WTC11 (cell line): Measurements from ENCODE around the gene AGXT.

Experiments used
- CREM ChIP-seq: sonication (generic); formaldehyde crosslinking; IDR thresholded peaks from 2 replicates; pipeline ENCODE4 v1.8.1; 2022; ENCODE audit warnings: mild to moderate bottlenecking, missing genetic modification reagents, moderate library complexity
- ETV6 ChIP-seq: sonication (generic); formaldehyde crosslinking; IDR thresholded peaks from 2 replicates; pipeline ENCODE4 v1.8.1; 2022; ENCODE audit warnings: mild to moderate bottlenecking, missing genetic modification reagents
- FOXK1 ChIP-seq: sonication (generic); formaldehyde crosslinking; IDR thresholded peaks from 2 replicates; pipeline ENCODE4 v1.8.0; 2022; ENCODE audit warnings: mild to moderate bottlenecking, moderate library complexity, missing genetic modification reagents
- JUN ChIP-seq: sonication (generic); formaldehyde crosslinking; IDR thresholded peaks from 2 replicates; pipeline ENCODE4 v1.8.0; 2023; ENCODE audit warnings: mild to moderate bottlenecking, missing genetic modification reagents
- NFYB ChIP-seq: sonication (generic); formaldehyde crosslinking; conservative IDR thresholded peaks from 2 replicates; pipeline ENCODE4 v1.8.0; 2022; ENCODE audit warnings: low read depth, missing genetic modification reagents
- NR3C1 ChIP-seq: sonication (generic); formaldehyde crosslinking; conservative IDR thresholded peaks from 2 replicates; pipeline ENCODE4 v1.8.1; 2023; ENCODE audit warnings: low read depth, mild to moderate bottlenecking, missing genetic modification reagents
- TP53 ChIP-seq: sonication (generic); formaldehyde crosslinking; IDR thresholded peaks from 2 replicates; pipeline ENCODE4 v1.8.1; 2023; ENCODE audit warnings: mild to moderate bottlenecking, missing genetic modification reagents
- ZNF121 ChIP-seq: sonication (generic); formaldehyde crosslinking; IDR thresholded peaks from 2 replicates; pipeline ENCODE4 v1.8.0; 2023; ENCODE audit warnings: missing genetic modification reagents
- TF ChIP-seq, protein P1 (sequence below): fragments of 200-600 bp; IDR thresholded peaks from 2 replicates; pipeline ENCODE4 v1.8.0; 2022; ENCODE audit warnings: antibody characterized with exemption
- TF ChIP-seq, protein P2 (sequence below): sonication (generic); formaldehyde crosslinking; IDR thresholded peaks from 2 replicates; pipeline ENCODE4 v1.8.1; 2023; ENCODE audit warnings: mild to moderate bottlenecking, missing genetic modification reagents
- TF ChIP-seq, protein P3 (sequence below): sonication (generic); formaldehyde crosslinking; IDR thresholded peaks from 2 replicates; pipeline ENCODE4 v1.8.0; 2022; ENCODE audit warnings: mild to moderate bottlenecking, missing genetic modification reagents

DNA sequence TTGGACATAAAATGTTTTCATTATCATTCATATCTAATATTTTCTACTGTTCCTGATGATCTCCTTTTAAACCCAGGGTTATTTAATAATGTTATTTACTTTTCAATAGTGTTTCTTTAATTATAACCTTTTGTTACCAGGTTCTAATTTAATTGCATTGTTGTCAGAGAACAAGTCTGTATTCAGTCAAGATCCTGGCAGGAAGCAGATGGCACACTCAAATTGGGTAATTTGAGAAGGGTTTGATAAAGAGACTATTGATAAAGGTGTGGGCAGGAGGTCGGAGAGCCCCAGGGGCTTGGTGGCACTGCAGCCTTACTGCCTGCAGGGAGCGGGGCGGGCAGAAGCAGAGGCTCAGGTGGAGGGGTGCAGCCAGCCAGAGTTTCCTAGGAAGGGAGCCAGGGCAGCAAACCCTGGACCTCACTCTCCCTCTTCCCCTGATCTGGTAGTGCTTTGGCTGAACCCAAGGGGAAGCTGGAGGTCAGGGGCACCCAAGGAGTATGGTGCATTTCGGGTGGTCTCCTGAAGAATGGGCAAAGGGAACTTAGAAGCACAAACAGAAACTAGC lies 46.3 kb upstream of the AGXT start:
- TF ChIP-seq, protein P1, sequence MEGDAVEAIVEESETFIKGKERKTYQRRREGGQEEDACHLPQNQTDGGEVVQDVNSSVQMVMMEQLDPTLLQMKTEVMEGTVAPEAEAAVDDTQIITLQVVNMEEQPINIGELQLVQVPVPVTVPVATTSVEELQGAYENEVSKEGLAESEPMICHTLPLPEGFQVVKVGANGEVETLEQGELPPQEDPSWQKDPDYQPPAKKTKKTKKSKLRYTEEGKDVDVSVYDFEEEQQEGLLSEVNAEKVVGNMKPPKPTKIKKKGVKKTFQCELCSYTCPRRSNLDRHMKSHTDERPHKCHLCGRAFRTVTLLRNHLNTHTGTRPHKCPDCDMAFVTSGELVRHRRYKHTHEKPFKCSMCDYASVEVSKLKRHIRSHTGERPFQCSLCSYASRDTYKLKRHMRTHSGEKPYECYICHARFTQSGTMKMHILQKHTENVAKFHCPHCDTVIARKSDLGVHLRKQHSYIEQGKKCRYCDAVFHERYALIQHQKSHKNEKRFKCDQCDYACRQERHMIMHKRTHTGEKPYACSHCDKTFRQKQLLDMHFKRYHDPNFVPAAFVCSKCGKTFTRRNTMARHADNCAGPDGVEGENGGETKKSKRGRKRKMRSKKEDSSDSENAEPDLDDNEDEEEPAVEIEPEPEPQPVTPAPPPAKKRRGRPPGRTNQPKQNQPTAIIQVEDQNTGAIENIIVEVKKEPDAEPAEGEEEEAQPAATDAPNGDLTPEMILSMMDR, result no peak
- TF ChIP-seq, protein P2, sequence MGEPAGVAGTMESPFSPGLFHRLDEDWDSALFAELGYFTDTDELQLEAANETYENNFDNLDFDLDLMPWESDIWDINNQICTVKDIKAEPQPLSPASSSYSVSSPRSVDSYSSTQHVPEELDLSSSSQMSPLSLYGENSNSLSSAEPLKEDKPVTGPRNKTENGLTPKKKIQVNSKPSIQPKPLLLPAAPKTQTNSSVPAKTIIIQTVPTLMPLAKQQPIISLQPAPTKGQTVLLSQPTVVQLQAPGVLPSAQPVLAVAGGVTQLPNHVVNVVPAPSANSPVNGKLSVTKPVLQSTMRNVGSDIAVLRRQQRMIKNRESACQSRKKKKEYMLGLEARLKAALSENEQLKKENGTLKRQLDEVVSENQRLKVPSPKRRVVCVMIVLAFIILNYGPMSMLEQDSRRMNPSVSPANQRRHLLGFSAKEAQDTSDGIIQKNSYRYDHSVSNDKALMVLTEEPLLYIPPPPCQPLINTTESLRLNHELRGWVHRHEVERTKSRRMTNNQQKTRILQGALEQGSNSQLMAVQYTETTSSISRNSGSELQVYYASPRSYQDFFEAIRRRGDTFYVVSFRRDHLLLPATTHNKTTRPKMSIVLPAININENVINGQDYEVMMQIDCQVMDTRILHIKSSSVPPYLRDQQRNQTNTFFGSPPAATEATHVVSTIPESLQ, result no peak
- TF ChIP-seq TP53 (CRISPR knock-in tag), result no peak
- TF ChIP-seq FOXK1, result no peak
- no peak for TF ChIP-seq ETV6 (CRISPR knock-in tag)
- TF ChIP-seq NR3C1, result no peak
- no peak for TF ChIP-seq JUN (CRISPR knock-in tag)
- TF ChIP-seq, protein P3, sequence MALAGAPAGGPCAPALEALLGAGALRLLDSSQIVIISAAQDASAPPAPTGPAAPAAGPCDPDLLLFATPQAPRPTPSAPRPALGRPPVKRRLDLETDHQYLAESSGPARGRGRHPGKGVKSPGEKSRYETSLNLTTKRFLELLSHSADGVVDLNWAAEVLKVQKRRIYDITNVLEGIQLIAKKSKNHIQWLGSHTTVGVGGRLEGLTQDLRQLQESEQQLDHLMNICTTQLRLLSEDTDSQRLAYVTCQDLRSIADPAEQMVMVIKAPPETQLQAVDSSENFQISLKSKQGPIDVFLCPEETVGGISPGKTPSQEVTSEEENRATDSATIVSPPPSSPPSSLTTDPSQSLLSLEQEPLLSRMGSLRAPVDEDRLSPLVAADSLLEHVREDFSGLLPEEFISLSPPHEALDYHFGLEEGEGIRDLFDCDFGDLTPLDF (CRISPR knock-in tag), result no peak
- TF ChIP-seq ZNF121, result no peak
- TF ChIP-seq CREM (CRISPR knock-in tag), result no peak
- TF ChIP-seq NFYB, result no peak
